HepG2 (cell line): ENCODE data around the gene ERMAP. TPM values are rescaled to one million over a fixed set of nuclear protein-coding genes. Genes with fewer than 3 reads are reported as not detected.

Experiments
- ATAC-seq: fragments of 200-7000 bp; cut with Tn5 transposase; 3 replicates; pipeline ENCODE4 v1.9.1; 2020; ENCODE audit warnings: mild to moderate bottlenecking, moderate library complexity
- BruUV-seq: library from RNA; stranded (reverse); fragments of 400-500 nt; replicated peaks from 2 replicates; lab custom pipeline; 2021; lab: Mats Ljungman, UMichigan
- CTCF ChIA-PET: fragments of 300-600 bp; formaldehyde crosslinking; extraction: SDS; loops from one replicate; lab custom pipeline; 2021; ENCODE audit warnings: low total read pairs, inconsistent platforms, low intra/inter-chr PET ratio; lab: Yijun Ruan, JAX
- POLR2A ChIA-PET: fragments of 350-600 bp; sonication (Branson Sonifier 250); formaldehyde crosslinking; loops from one replicate; lab custom pipeline; 2020; ENCODE audit warnings: antibody characterized with exemption, inconsistent platforms; lab: Yijun Ruan, JAX
- DNase-seq: peaks from one replicate; pipeline ENCODE4 v3.0.0-alpha.2; 2015; ENCODE audit warnings: low spot score
- FAIRE-seq: peaks from 3 replicates; lab custom pipeline; 2011; peaks lifted over from hg19 to GRCh38; lab: Jason Lieb, UNC
- H2AFZ ChIP-seq: one replicate; pipeline ENCODE4 v1.6.1; 2011; ENCODE audit warnings: low read length, inconsistent platforms
- H3K27ac ChIP-seq: fragments of 300-600 bp; 3 replicates; pipeline ENCODE4 v1.8.0; 2011; ENCODE audit warnings: mixed run types, mild to moderate bottlenecking, mixed read lengths, low read length, inconsistent platforms; ENCODE audit not compliant: insufficient read depth; ENCODE audit errors: extremely low read length
- H3K27me3 ChIP-seq, 2 experiments: fragments of 200-600 bp in 1 of 2; 2 replicates in 1 of 2; 3 replicates in 1 of 2; pipeline versions ENCODE4 v1.6.0 to v1.8.0; 2011; ENCODE audit warnings: low read length in 2 of 2, mild to moderate bottlenecking in 2 of 2, moderate library complexity in 2 of 2, inconsistent platforms in 1 of 2; ENCODE audit not compliant: insufficient read depth in 2 of 2, control insufficient read depth in 1 of 2
- H3K36me3 ChIP-seq, 2 experiments: fragments of 200-600 bp in 1 of 2; replicated peaks in 1 of 2; 2 replicates in 1 of 2; 3 replicates in 1 of 2; pipeline versions ENCODE4 v1.5.1 to v1.8.0; 2011; ENCODE audit warnings: low read length in 2 of 2, inconsistent platforms in 1 of 2; ENCODE audit not compliant: insufficient read depth in 2 of 2, control insufficient read depth in 1 of 2
- H3K4me1 ChIP-seq: 2 replicates; pipeline ENCODE4 v1.5.1; 2012; ENCODE audit warnings: low read length, inconsistent platforms; ENCODE audit not compliant: insufficient read depth
- H3K4me2 ChIP-seq: 2 replicates; pipeline ENCODE4 v1.6.0; 2011; ENCODE audit warnings: low read depth, low read length, inconsistent platforms
- H3K4me3 ChIP-seq, 3 experiments: fragments of 200-600 bp in 1 of 3; sonication (generic), shearing (Covaris generic) in 1 of 3; replicated peaks in 1 of 3; 2 replicates each; pipeline ENCODE4 v1.5.1; 2011 to 2016; ENCODE audit warnings: low read length in 3 of 3, inconsistent platforms in 2 of 3, low read depth in 2 of 3, mild to moderate bottlenecking in 2 of 3, control low read depth in 1 of 3, mixed read lengths in 1 of 3; ENCODE audit not compliant: insufficient read depth in 1 of 3
- H3K79me2 ChIP-seq: one replicate; pipeline ENCODE4 v1.6.1; 2011; ENCODE audit warnings: low read length, inconsistent platforms; ENCODE audit not compliant: insufficient read depth
- H3K9ac ChIP-seq: 2 replicates; pipeline ENCODE4 v1.6.0; 2011; ENCODE audit warnings: mild to moderate bottlenecking, low read depth, low read length, inconsistent platforms; ENCODE audit not compliant: insufficient read depth
- H3K9me3 ChIP-seq: 2 replicates; pipeline ENCODE4 v1.5.1; 2012; ENCODE audit warnings: mild to moderate bottlenecking, low read length
- H4K20me1 ChIP-seq: 2 replicates; pipeline ENCODE4 v1.6.0; 2011; ENCODE audit warnings: inconsistent platforms, mild to moderate bottlenecking, low read length, moderate library complexity; ENCODE audit not compliant: insufficient read depth
- AHDC1 ChIP-seq: sonication (generic); formaldehyde crosslinking; IDR thresholded peaks from 2 replicates; pipeline ENCODE4 v1.5.1; 2020; ENCODE audit warnings: mild to moderate bottlenecking, missing genetic modification reagents, borderline replicate concordance
- CENPT ChIP-seq: sonication (generic); formaldehyde crosslinking; IDR thresholded peaks from 2 replicates; pipeline ENCODE4 v1.8.0; 2022; ENCODE audit warnings: low read depth, mild to moderate bottlenecking, moderate library complexity, missing genetic modification reagents
- DPF2 ChIP-seq: sonication (generic); formaldehyde crosslinking; IDR thresholded peaks from 2 replicates; pipeline ENCODE4 v1.4.0; 2020; ENCODE audit warnings: mild to moderate bottlenecking, low read depth, missing genetic modification reagents, borderline replicate concordance
- ETV5 ChIP-seq: IDR thresholded peaks from 2 replicates; pipeline ENCODE4 v1.6.1; 2018; ENCODE audit warnings: missing biosample characterization, missing genetic modification reagents, inconsistent platforms, borderline replicate concordance
- HIC2 ChIP-seq: sonication (generic); formaldehyde crosslinking; IDR thresholded peaks from 2 replicates; pipeline ENCODE4 v1.9.0; 2022; ENCODE audit warnings: low read depth, missing genetic modification reagents
- MAFF ChIP-seq: IDR thresholded peaks from 2 replicates; pipeline ENCODE4 v1.6.1; 2011; ENCODE audit warnings: low read depth, low read length, improper control_type of control experiment
- MAFK ChIP-seq, 2 experiments: IDR thresholded peaks in 1 of 2; conservative IDR thresholded peaks in 1 of 2; 2 replicates each; pipeline ENCODE4 v1.6.1; 2011; ENCODE audit warnings: improper control_type of control experiment in 2 of 2, low read length in 2 of 2
- MTA1 ChIP-seq: sonication (generic); formaldehyde crosslinking; IDR thresholded peaks from 2 replicates; pipeline ENCODE4 v1.4.0; 2020; ENCODE audit warnings: missing genetic modification reagents, mild to moderate bottlenecking, borderline replicate concordance
- NCOA1 ChIP-seq: sonication (generic); formaldehyde crosslinking; IDR thresholded peaks from 2 replicates; pipeline ENCODE4 v1.9.0; 2021; ENCODE audit warnings: missing genetic modification reagents
- REPIN1 ChIP-seq: sonication (generic); formaldehyde crosslinking; IDR thresholded peaks from 2 replicates; pipeline ENCODE4 v1.8.0; 2022; ENCODE audit warnings: missing genetic modification reagents, low read depth, mild to moderate bottlenecking, borderline replicate concordance
- SCMH1 ChIP-seq: sonication (generic); formaldehyde crosslinking; IDR thresholded peaks from 2 replicates; pipeline ENCODE4 v1.9.0; 2021; ENCODE audit warnings: missing genetic modification reagents, mild to moderate bottlenecking, borderline replicate concordance
- SIX1 ChIP-seq: sonication (generic); formaldehyde crosslinking; IDR thresholded peaks from 2 replicates; pipeline ENCODE4 v1.4.0; 2020; ENCODE audit warnings: missing genetic modification reagents, borderline replicate concordance
- SP5 ChIP-seq: IDR thresholded peaks from 2 replicates; pipeline ENCODE4 v1.6.1; 2016; ENCODE audit warnings: low read depth, borderline replicate concordance
- TEAD3 ChIP-seq: optimal IDR thresholded peaks from 2 replicates; pipeline ENCODE3; 2016; ENCODE audit warnings: borderline replicate concordance
- ZNF841 ChIP-seq: sonication (generic); formaldehyde crosslinking; IDR thresholded peaks from 2 replicates; pipeline ENCODE4 v1.8.1; 2023; ENCODE audit warnings: missing genetic modification reagents, borderline replicate concordance
- whole genome bisulfite sequencing: methylation state at CpG from one replicate; pipeline ENCODE4 v1.1.6; 2017; ENCODE audit warnings: low lambda C conversion rate; 5-methylcytosine and 5-hydroxymethylcytosine counted together
- in situ Hi-C: cut with HindIII; loops from 2 replicates; pipeline ENCODE4 v1.10.0; 2017; ENCODE audit warnings: low pct_unique_long_range_greater_than_20kb; ENCODE audit not compliant: extremely low pct_ligation_motif_present
- intact Hi-C: fragments of 100-400 bp; cut with micrococcal nuclease; formaldehyde crosslinking; loops from one replicate; pipeline ENCODE4 v1.10.0; 2022; ENCODE audit not compliant: unreplicated experiment
- polyA plus RNA-seq, 8 experiments: library from polyadenylated mRNA; depleted of rRNA in 3 of 8; stranded (reverse) in 7 of 8; unstranded in 1 of 8; fragments of >200 nt; fragmentation: Illumina TruSeq in 4 of 8; extraction: Trizol in 4 of 8; gene quantifications; 2 replicates each; pipeline versions ENCODE4 v1.2.1 to v1.2.3, GENCODE V29; 2011 to 2016; ENCODE audit warnings: low read depth in 4 of 8, missing spikeins in 1 of 8, mixed read lengths in 1 of 8; ENCODE audit not compliant: insufficient read depth in 1 of 8
- total RNA-seq, 5 experiments: library from RNA; depleted of rRNA; stranded (reverse); fragments of >200 nt; fragmentation: Illumina TruSeq; extraction: Trizol; gene quantifications; 2 replicates each; pipeline ENCODE4 v1.2.3, GENCODE V29; 2016; ENCODE audit warnings: low read depth in 1 of 5

ERMAP gene
- total and polyA plus RNA-seq, 2 of the 13 experiments (the other 11 are each of a cell fraction or from before 2014, with no cell fraction given), result 2.2 to 4.4 TPM

- intact Hi-C loops (no loop called here), in situ Hi-C loops (no loop called here)
- H3K27me3 ChIP-seq, result peaks cover 5 to 14% of the 10 kb centered on the region in 2 experiments; a peak in 4 of 5 replicates
- no peak overlapping the region for H2AFZ ChIP-seq
- no peak overlapping the region for H3K9ac ChIP-seq
- POLR2A ChIA-PET, result no interaction called here
- no peak for ATAC-seq
- H3K4me2 ChIP-seq, result no peak overlapping the region
- no peak overlapping the region for H3K27ac ChIP-seq
- WGBS, result 40% methylated on average over 11 of the region's 16 CpGs
- no peak overlapping the region for H3K4me3 ChIP-seq
- no peak for DNase-seq
- CTCF ChIA-PET, result no interaction called here
- no peaks in the 10 kb centered on the region for H3K4me1 ChIP-seq
- H3K36me3 ChIP-seq, result no peaks in the 10 kb centered on the region
- FAIRE-seq, result no peak
- H3K79me2 ChIP-seq, result no peaks in the 10 kb centered on the region
- H3K9me3 ChIP-seq, result no peaks in the 10 kb centered on the region
- H4K20me1 ChIP-seq, result no peaks in the 10 kb centered on the region
- no TSS peak for BruUV-seq
- no peak for TF ChIP-seq SCMH1 (CRISPR knock-in tag)
- TF ChIP-seq MTA1, result no peak
- no peak for TF ChIP-seq ETV5 (CRISPR knock-in tag)
- no peak for TF ChIP-seq TEAD3 (CRISPR knock-in tag)
- TF ChIP-seq AHDC1, result no peak
- TF ChIP-seq ZNF841 (CRISPR knock-in tag), result no peak
- TF ChIP-seq NCOA1 (CRISPR knock-in tag), result no peak
- TF ChIP-seq DPF2 (CRISPR knock-in tag), result no peak
- no peak for TF ChIP-seq REPIN1 (CRISPR knock-in tag)
- no peak for TF ChIP-seq SP5 (CRISPR knock-in tag)
- no peak for TF ChIP-seq SIX1 (CRISPR knock-in tag)
- TF ChIP-seq MAFK (conservative IDR thresholded peaks at IDR 0.05 in 1 of 2, IDR thresholded peaks at IDR 0.05 in 1 of 2; ENCODE audit: low read length in 2 of 2), result peak; percentile 91 to 94
- no peak for TF ChIP-seq CENPT
- TF ChIP-seq HIC2 (CRISPR knock-in tag), result no peak
- peak; percentile 92 for TF ChIP-seq MAFF
These were observed 69.3 kb downstream of the ERMAP start for GRCh38 chr1:42886046-42886739.
